ENCODE data around the gene APOOL.

APOOL gene

DNA sequence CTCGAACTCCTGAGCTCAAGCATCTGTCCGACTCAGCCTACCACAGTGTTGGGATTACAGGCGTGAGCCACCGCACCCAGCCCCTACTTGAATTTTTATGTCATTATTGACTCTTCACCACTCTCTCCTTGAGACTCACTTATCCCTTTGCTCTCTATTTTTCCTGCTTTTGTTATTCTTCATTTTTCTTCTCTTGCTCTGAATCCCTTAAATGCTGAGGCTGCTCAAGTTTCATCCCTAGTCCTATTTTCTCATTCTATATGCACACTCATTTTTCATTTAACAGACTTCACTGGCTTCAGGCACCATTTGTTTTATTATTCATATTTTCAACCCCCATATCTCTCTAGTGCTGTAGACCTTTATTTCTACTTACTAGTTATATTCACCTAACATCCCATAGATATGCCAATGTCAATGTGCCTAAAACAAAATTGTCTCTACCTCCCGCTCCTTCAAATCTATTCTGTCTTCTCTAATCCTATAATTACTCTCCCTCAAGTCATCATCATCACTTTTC is 85.7 kb downstream of the APOOL start:
- DNase-seq = no peak

DNA sequence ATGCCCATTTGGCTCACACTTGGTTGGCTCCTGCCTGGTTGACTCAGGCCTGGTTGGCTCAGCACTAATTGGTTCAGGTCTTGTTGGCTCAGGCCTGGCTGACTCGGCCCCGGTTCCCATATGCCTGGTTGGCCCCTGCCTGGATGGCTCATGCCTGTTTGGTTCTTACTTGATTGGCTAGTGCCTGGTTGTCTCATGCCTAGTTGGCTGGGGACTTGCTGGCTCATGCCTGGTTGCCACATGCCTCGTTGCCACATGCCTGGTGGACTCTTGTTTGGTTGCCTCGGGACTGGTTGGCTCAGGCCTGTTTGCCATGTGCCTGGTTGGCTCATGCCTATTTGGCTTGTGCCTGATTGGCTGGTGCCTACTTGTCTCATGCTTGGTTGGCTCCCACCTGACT is 103.7 kb downstream of the APOOL start:
- DNase-seq = no peak

GRCh38 chrX:85108165-85108564 is 104.5 kb downstream of the APOOL start:
- DNase-seq = no peak

DNA sequence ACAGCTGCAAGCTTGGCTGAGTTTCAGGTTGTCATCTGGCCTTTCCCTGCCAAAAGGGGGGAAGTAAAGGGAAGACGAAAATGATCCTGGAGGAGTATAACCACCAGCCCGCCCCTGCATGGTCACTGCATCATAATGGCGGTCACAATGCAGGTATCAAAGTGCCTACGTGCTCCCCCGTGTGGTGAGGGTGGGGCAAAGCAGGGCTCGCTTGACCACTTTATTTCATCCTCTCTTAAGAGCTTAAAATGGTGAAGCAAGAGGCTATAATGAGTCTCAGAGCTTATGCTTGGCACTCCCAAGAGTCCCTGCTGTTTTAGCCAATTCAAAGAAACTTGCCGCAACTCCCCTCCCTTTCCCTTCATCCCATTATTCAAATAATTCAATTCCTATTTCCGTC is 105.6 kb downstream of the APOOL start:
- DNase-seq = no peak

GRCh38 chrX:85111347-85111746 is 107.7 kb downstream of the APOOL start:
- no peak for DNase-seq

- DNase-seq = no peak
Measured at GRCh38 chrX:85112293-85112692, 108.6 kb downstream of the APOOL start.

- no peak for DNase-seq
Measured at GRCh38 chrX:85113746-85114145, 110.1 kb downstream of the APOOL start.

- no peak for DNase-seq
Measured at GRCh38 chrX:85114171-85114570, 110.5 kb downstream of the APOOL start.

DNA sequence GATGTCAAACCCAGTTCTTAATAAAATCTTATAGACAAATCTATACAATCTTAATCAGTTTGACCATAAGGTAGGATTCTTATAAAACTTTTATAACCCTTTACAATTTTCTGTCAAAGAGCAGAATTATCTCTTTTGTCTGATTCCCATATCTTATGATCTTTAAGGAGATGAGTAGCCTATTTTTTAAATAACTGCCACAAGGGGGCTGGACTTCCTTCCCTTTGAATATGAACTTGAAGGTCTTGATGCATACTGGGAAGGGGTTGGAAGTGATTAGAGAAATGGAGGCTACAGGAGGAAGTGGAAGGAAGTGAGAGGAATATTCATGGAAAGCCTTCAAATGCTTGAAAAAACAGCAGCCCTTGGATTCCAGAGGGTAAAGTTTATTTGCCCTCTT is 111.1 kb downstream of the APOOL start:
- no peak for DNase-seq

- no peak for DNase-seq
Measured at GRCh38 chrX:85115252-85115651, 111.6 kb downstream of the APOOL start.

DNA sequence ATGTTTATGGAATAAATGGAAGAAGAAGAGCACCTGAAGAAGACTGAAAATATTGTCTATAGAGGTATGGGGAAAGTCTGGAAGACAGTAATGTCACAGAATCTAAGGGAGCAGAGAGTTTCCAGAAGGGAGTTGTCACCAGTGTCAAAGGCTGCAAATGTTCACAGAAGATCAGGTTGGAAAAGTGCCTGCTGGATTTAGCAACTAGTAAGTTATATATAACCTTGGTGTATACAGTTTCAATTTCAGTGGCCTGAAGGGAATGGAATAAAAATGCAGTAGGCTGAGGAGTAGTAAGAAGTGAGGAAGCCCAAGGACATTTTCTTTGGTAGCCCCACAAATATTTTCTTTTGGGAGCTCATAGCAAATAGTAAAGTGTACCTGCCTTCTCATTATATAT is 132.7 kb downstream of the APOOL start:
- DNase-seq = no peak

GRCh38 chrX:85139422-85139821 is 135.7 kb downstream of the APOOL start:
- DNase-seq = no peak

GRCh38 chrX:85140964-85141363 is 137.3 kb downstream of the APOOL start:
- DNase-seq = no peak
